Esophagus squamous epithelium (tissue), 5 donors: ENCODE results near the gene ASH1L. TPM values are rescaled to one million over a fixed set of nuclear protein-coding genes. Genes with fewer than 3 reads are reported as not detected.
"Not testable (repeated sequence)": the region's sequence is repeated elsewhere in the genome, so short reads cannot be mapped to it uniquely, and the experiment has no call there.

Experiments
- DNase-seq: peaks from one replicate; lab custom pipeline; 2025; lab: John Stamatoyannopoulos, UW
- H3K27ac ChIP-seq, 4 donors: fragments of 200-600 bp; sonication (generic); one replicate each; pipeline ENCODE4 v1.5.1; 2016 to 2019; ENCODE audit warnings: mild to moderate bottlenecking in 1 of 4
- H3K27me3 ChIP-seq, 4 donors: fragments of 200-600 bp; sonication (generic); 1 replicate in 3 of 4; 2 replicates in 1 of 4; pipeline versions ENCODE4 v1.5.1 to v1.6.0; 2017 to 2021; ENCODE audit warnings: antibody characterized with exemption in 1 of 4
- H3K36me3 ChIP-seq, 3 donors: fragments of 200-600 bp; sonication (generic); one replicate each; pipeline ENCODE4 v1.5.1; 2016 to 2019
- H3K4me1 ChIP-seq, 3 donors: fragments of 200-600 bp; sonication (generic); one replicate each; pipeline ENCODE4 v1.5.1; 2017 to 2019
- H3K4me3 ChIP-seq, 4 donors: fragments of 200-600 bp; sonication (generic); 1 replicate in 3 of 4; 2 replicates in 1 of 4; pipeline ENCODE4 v1.5.1; 2016 to 2019; ENCODE audit warnings: mild to moderate bottlenecking in 2 of 4, moderate library complexity in 1 of 4
- H3K9me3 ChIP-seq, 3 donors: fragments of 200-600 bp; sonication (generic); one replicate each; pipeline ENCODE4 v1.5.1; 2016 to 2019
- POLR2A ChIP-seq, 4 donors: fragments of 450-650 bp; IDR thresholded peaks; one replicate each; pipeline ENCODE4 v1.6.1; 2017; ENCODE audit warnings: antibody characterized with exemption in 4 of 4, mild to moderate bottlenecking in 4 of 4, moderate library complexity in 3 of 4
- WGBS, 2 donors: methylation state at CpG; one replicate each; pipeline ENCODE4 v1.1.5; 2018; 5-methylcytosine and 5-hydroxymethylcytosine counted together
- intact Hi-C: fragments of 100-400 bp; cut with DNase I; formaldehyde crosslinking; loops from one replicate; pipeline ENCODE4 v1.15.0; 2022
- total RNA-seq, 4 donors: library from RNA; depleted of rRNA; stranded (reverse); fragments of >200 nt; gene quantifications; one replicate each; pipeline ENCODE4 v1.1.0, GENCODE V29; 2016
- TF ChIP-seq, protein P1 (sequence below), 6 experiments: fragments of 450-650 bp in 4 of 6; fragments of 200-600 bp in 2 of 6; sonication (generic) in 2 of 6; IDR thresholded peaks; one replicate each; pipeline ENCODE4 v1.5.1; 2016 to 2019; ENCODE audit warnings: antibody characterized with exemption in 6 of 6, mild to moderate bottlenecking in 4 of 6, moderate library complexity in 4 of 6
- donor health status: DM: yes; HTN: yes; CAD: no.

ASH1L gene, protein sequence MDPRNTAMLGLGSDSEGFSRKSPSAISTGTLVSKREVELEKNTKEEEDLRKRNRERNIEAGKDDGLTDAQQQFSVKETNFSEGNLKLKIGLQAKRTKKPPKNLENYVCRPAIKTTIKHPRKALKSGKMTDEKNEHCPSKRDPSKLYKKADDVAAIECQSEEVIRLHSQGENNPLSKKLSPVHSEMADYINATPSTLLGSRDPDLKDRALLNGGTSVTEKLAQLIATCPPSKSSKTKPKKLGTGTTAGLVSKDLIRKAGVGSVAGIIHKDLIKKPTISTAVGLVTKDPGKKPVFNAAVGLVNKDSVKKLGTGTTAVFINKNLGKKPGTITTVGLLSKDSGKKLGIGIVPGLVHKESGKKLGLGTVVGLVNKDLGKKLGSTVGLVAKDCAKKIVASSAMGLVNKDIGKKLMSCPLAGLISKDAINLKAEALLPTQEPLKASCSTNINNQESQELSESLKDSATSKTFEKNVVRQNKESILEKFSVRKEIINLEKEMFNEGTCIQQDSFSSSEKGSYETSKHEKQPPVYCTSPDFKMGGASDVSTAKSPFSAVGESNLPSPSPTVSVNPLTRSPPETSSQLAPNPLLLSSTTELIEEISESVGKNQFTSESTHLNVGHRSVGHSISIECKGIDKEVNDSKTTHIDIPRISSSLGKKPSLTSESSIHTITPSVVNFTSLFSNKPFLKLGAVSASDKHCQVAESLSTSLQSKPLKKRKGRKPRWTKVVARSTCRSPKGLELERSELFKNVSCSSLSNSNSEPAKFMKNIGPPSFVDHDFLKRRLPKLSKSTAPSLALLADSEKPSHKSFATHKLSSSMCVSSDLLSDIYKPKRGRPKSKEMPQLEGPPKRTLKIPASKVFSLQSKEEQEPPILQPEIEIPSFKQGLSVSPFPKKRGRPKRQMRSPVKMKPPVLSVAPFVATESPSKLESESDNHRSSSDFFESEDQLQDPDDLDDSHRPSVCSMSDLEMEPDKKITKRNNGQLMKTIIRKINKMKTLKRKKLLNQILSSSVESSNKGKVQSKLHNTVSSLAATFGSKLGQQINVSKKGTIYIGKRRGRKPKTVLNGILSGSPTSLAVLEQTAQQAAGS (N-terminal part only)
- total RNA-seq = 10 to 100 TPM; 27.6 to 57.4 (median 31.2) TPM

DNA sequence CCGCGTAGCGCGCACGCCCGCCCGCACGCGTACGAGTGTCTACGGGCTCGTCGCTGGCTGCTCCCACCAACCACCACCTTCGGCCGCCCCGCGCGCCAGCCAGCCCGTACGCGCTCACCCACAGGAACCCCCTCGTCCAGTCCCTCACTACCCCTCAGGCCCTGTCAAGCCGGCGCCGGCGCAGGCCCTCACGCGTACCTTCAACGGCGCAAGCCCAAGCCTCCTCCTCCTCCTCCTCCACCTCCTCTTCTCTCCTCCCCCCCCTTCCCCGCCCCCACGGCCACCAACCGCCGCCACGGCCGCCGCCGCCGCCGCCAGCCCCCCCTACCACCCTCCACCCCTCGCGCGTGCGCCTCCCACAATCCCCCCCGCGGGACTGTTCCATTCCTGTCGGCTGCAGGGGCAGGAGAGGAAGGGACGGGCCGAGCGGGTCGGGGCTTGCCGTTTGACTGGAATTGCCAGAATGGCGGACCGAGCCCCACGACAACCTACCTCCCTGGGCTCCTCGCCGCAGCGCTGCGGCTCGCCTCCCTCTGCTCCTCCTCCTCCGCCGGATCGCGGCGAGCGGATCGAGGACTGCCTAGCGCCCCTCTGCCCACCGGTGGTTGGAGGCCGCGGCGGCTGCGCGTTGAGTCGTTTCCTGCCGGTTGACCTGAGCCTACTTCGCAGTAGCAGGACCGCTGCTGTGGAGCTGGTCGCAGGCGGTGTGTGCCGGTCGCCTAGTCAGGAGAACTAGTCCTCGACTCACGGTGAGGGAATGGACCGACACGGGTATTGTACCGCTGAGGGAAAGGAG, at the start of gene ASH1L:
TSS of gene ASH1L (minus strand) at position 223 of the 796 bp plus-strand sequence. CDS start 41,284 bp downstream, outside the sequence.
- peak within 1 kb of the TSS; percentile 78 to 96 (median 95) for H3K4me3 ChIP-seq
- 1% methylated on average over 21 to 27 of the region's 87 CpGs for WGBS, 2 donors
- no peaks in the 10 kb centered on the region for H3K9me3 ChIP-seq
- peak; percentile 69 for DNase-seq
- H3K27me3 ChIP-seq = no peaks in the 10 kb centered on the region
- intact Hi-C loops = no loop called here
- peaks cover 0 to 13% (median 0%) of the 10 kb centered on the region in 3 donors for H3K36me3 ChIP-seq
- peaks cover 15 to 52% (median 26%) of the 10 kb centered on the region in 3 donors for H3K4me1 ChIP-seq
- TF ChIP-seq, protein P1, sequence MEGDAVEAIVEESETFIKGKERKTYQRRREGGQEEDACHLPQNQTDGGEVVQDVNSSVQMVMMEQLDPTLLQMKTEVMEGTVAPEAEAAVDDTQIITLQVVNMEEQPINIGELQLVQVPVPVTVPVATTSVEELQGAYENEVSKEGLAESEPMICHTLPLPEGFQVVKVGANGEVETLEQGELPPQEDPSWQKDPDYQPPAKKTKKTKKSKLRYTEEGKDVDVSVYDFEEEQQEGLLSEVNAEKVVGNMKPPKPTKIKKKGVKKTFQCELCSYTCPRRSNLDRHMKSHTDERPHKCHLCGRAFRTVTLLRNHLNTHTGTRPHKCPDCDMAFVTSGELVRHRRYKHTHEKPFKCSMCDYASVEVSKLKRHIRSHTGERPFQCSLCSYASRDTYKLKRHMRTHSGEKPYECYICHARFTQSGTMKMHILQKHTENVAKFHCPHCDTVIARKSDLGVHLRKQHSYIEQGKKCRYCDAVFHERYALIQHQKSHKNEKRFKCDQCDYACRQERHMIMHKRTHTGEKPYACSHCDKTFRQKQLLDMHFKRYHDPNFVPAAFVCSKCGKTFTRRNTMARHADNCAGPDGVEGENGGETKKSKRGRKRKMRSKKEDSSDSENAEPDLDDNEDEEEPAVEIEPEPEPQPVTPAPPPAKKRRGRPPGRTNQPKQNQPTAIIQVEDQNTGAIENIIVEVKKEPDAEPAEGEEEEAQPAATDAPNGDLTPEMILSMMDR (IDR thresholded peaks at IDR 0.05) = peak in 2 of 6 experiments; percentile 21 to 34
- peak in 3 of 4 donors; percentile 60 to 96 (median 92) for TF ChIP-seq POLR2A (IDR thresholded peaks at IDR 0.05)
- peak within 1 kb of the TSS; percentile 95 to 99 (median 98) for H3K27ac ChIP-seq

DNA sequence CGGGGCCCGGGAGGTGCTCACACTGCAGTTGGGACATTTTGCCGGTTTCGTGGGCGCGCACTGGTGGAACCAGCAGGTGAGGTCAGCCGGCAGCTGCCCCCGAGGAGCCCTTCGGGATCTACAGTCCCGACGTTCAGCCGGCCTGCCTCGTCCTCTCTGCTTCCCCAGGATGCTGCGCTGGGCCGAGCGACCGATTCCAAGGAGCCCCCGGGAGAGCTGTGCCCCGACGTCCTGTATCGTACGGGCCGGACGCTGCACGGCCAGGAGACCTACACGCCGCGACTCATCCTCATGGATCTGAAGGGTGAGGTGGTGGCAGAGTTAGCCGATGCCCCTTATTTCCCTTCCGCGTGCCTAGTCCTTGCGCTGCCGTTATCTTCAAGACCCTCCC, 47.6 kb upstream of the ASH1L start:
- no CpG with 5 or more reads among the region's 33 CpGs for WGBS, 2 donors
- H3K4me1 ChIP-seq, H3K27me3 ChIP-seq, H3K9me3 ChIP-seq, intact Hi-C loops, DNase-seq: not testable (repeated sequence)
- Histone ChIP-seq H3K4me3 (peak overlapping the region; percentile 48 to 76 (median 66)), H3K27ac (peak overlapping the region in 1 of 4 donors; percentile 42), H3K36me3 (peaks cover 0 to 24% (median 11%) of the 10 kb centered on the region in 3 donors)

DNA sequence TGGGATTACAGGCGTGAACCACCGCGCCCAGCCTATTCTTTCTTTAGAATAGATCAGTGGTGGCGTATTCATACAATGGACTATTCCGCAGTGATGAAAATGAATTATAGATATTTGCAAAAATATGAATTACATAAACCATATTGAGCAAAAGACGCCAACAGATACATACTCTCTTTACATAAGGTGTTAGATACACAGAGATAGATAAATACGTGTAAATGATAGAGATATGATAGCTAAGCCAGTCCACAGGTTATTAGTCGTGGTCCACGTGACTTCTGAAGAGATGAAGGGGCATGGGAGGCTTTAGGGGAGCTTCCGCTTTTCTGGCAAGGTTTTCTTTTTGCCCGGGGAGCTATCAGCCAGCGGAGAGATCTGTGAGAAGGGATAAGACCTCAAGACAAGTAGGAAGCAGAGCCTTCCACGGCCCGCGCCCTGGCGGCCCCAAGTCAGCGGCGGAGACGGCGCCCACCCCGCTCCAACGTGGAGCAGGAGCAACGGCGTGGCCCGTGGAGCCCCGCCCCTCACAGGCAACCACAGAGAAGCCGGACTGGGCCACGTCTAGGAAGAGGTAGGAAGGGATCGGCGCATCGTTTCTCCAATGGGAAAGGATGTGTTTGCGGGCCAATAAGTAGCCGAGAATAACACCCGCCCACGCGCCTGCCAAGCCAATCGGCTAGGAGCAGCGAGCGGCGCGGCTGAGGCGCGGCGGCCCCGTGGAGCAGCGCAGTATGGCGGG, 47.1 kb upstream of the ASH1L start, which contains the start of gene MSTO1:
TSS of gene MSTO1 (plus strand) at position 704 of the 742 bp plus-strand sequence. CDS start at position 735, 31 bp downstream.
- peak; percentile 83 for DNase-seq
- Histone ChIP-seq H3K9me3 (no peaks in the 10 kb centered on the region), H3K4me1 (peaks cover 0 to 4% (median 3%) of the 10 kb centered on the region in 3 donors), H3K27me3 (no peaks in the 10 kb centered on the region), H3K4me3 (peak within 1 kb of the TSS; percentile 48 to 76 (median 66)), H3K27ac (peak within 1 kb of the TSS; percentile 64 to 85 (median 78)), H3K36me3 (peaks cover 0 to 18% (median 11%) of the 10 kb centered on the region in 3 donors)
- TF ChIP-seq POLR2A (IDR thresholded peaks at IDR 0.05) = peak in 2 of 4 donors; percentile 27 to 39
- TF ChIP-seq, protein P1 (IDR thresholded peaks at IDR 0.05) = no peak
- intact Hi-C loops = no loop called here
- WGBS, 2 donors = 23 to 26% methylated on average over 12 of the region's 47 CpGs

DNA sequence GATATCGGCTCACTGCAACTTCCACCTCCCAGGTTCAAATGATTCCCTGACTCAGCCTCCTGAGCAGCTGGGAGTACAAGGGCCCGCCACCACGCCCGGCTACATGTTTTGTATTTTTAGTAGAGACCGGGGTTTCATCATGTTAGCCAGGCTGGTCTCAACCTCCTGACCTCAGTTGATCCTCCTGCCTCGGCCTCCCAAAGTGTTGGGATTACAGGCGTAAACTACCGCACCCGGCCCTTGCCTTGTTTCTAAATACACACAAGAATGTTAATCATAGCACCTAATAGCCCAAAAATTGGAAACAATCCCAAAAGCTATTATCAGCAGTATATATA, 46.3 kb upstream of the ASH1L start:
- Histone ChIP-seq H3K27me3 (no peaks in the 10 kb centered on the region), H3K4me3 (no peak overlapping the region), H3K27ac (no peak overlapping the region), H3K9me3 (no peaks in the 10 kb centered on the region), H3K36me3 (peaks cover 0 to 15% (median 11%) of the 10 kb centered on the region in 3 donors), H3K4me1 (peaks cover 0 to 4% (median 3%) of the 10 kb centered on the region in 3 donors)
- 75 to 89% methylated on average over 7 to 9 of the region's 9 CpGs for WGBS, 2 donors
- TF ChIP-seq, protein P1 (IDR thresholded peaks at IDR 0.05) = no peak
- no peak for TF ChIP-seq POLR2A (IDR thresholded peaks at IDR 0.05)
- intact Hi-C loops = no loop called here
- no peak for DNase-seq
